H1 (cell line): ENCODE results near the gene TRIM47. TPM values are rescaled to one million over a fixed set of nuclear protein-coding genes. Genes with fewer than 3 reads are reported as not detected.

Experiments
- EGR1 ChIP-seq: IDR thresholded peaks from 2 replicates; pipeline ENCODE4 v1.6.1; 2011; ENCODE audit warnings: low read depth, low read length, borderline replicate concordance
- EZH2 ChIP-seq: fragments of 200-600 bp; sonication (generic); IDR thresholded peaks from 2 replicates; pipeline ENCODE4 v1.7.1; 2012; ENCODE audit warnings: low read depth, mild to moderate bottlenecking, moderate library complexity, low read length, inconsistent platforms; ENCODE audit not compliant: severe bottlenecking
- MAFK ChIP-seq: IDR thresholded peaks from 2 replicates; pipeline ENCODE4 v1.6.1; 2012; ENCODE audit warnings: low read depth, mild to moderate bottlenecking, improper control_type of control experiment, low read length
- NRF1 ChIP-seq: IDR thresholded peaks from 2 replicates; pipeline ENCODE4 v1.6.1; 2011; ENCODE audit warnings: mild to moderate bottlenecking, low read depth, low read length, improper control_type of control experiment
- POLR2A ChIP-seq, 2 experiments: IDR thresholded peaks; 1 replicate in 1 of 2; 2 replicates in 1 of 2; pipeline ENCODE4 v1.6.1; 2011; ENCODE audit warnings: low read depth in 2 of 2, low read length in 2 of 2, mild to moderate bottlenecking in 2 of 2; ENCODE audit errors: control extremely low read depth in 1 of 2
- SIRT6 ChIP-seq: IDR thresholded peaks from one replicate; pipeline ENCODE4 v1.7.1; 2012; ENCODE audit warnings: low read length, inconsistent platforms
- TAF1 ChIP-seq: IDR thresholded peaks from 2 replicates; pipeline ENCODE4 v1.6.1; 2011; ENCODE audit warnings: mild to moderate bottlenecking, low read depth, low read length
- YY1 ChIP-seq: IDR thresholded peaks from 2 replicates; pipeline ENCODE4 v1.6.1; 2011; ENCODE audit warnings: low read depth, mild to moderate bottlenecking, low read length
- polyA plus RNA-seq, 7 experiments: library from polyadenylated mRNA; depleted of rRNA in 3 of 7; stranded (reverse) in 5 of 7; unstranded in 2 of 7; fragments of >200 nt in 5 of 7; fragments of 200-250 nt in 2 of 7; gene quantifications; 1 replicate in 5 of 7; 2 replicates in 1 of 7; 4 replicates in 1 of 7; pipeline versions ENCODE4 v1.2.1 to v1.2.3, GENCODE V29; 2011 to 2013; ENCODE audit warnings: missing spikeins in 2 of 7, mixed read lengths in 2 of 7
- total RNA-seq: library from RNA; stranded (reverse); fragmentation: NEBNext Ultra II Directional; extraction: Animal tissue kit (Norgen Biotek cat#: 25700); gene quantifications from 2 replicates; pipeline ENCODE4 v1.2.1, GENCODE V29; 2021

The TRIM47 gene
- total and polyA plus RNA-seq, 2 of the 8 experiments (the other 6 are each of a cell fraction or from before 2014, with no cell fraction given): 6.3 to 6.4 TPM

- TF ChIP-seq YY1: no peak
- TF ChIP-seq NRF1: no peak
- no peak for TF ChIP-seq MAFK
- TF ChIP-seq EZH2: no peak
- TF ChIP-seq POLR2A (IDR thresholded peaks at IDR 0.05; ENCODE audit: control extremely low read depth in 1 of 2, low read depth in 2 of 2, low read length in 2 of 2): no peak
- TF ChIP-seq EGR1: no peak
- TF ChIP-seq TAF1: no peak
- TF ChIP-seq SIRT6: no peak
These were observed 22.5 kb upstream of the TRIM47 start (continued) for GRCh38 chr17:75900691-75901533.
